ENCODE data around the gene TCF7L1. TPM values are rescaled to one million over a fixed set of nuclear protein-coding genes. Genes with fewer than 3 reads are reported as not detected.

The TCF7L1 gene
- total and polyA plus RNA-seq, 4 donors = 12.3 to 21.5 (median 13.8) TPM

GRCh38 chr2:85175369-85176299 lies 42.4 kb downstream of the TCF7L1 start:
- DNase-seq (peak; percentile 51 to 91 (median 82)), ATAC-seq (ENCODE audit: insufficient read depth, low FRiP score) (no peak)
- H3K27me3 ChIP-seq (ENCODE audit: control insufficient read depth in 3 of 3, insufficient read depth in 3 of 3, low read length in 2 of 3) = no peaks in the 10 kb centered on the region
- peaks cover 0 to 2% (median 0%) of the 10 kb centered on the region in 4 donors for H3K36me3 ChIP-seq (ENCODE audit: control insufficient read depth in 4 of 4, insufficient read depth in 4 of 4, low read length in 4 of 4)
- H3K9ac ChIP-seq (ENCODE audit: insufficient read depth in 1 of 2, low read length in 2 of 2) = no peak overlapping the region
- no peak for TF ChIP-seq CTCF (IDR thresholded peaks at IDR 0.05; ENCODE audit: control extremely low read depth, extremely low read depth)
- H3K4me1 ChIP-seq (ENCODE audit: control insufficient read depth in 5 of 5, insufficient read depth in 5 of 5, low read length in 5 of 5) = peaks cover 3 to 44% (median 33%) of the 10 kb centered on the region in 5 donors
- WGBS, 2 donors = 49 to 63% methylated on average over 13 of the region's 13 CpGs
- peak overlapping the region in 1 of 2 donors; percentile 71 for H3K27ac ChIP-seq (ENCODE audit: low read depth in 1 of 2, low read length in 1 of 2)
- no peak overlapping the region for H3K4me3 ChIP-seq
- no peaks in the 10 kb centered on the region for H3K9me3 ChIP-seq (ENCODE audit: control insufficient read depth in 4 of 4, insufficient read depth in 3 of 4, low read length in 3 of 4)

GRCh38 chr2:85177031-85177824 lies 44.0 kb downstream of the TCF7L1 start:
- WGBS, 2 donors = 90 to 97% methylated on average over 7 of the region's 7 CpGs
- Histone ChIP-seq H3K4me3 (no peak overlapping the region), H3K36me3 (ENCODE audit: control insufficient read depth in 4 of 4, insufficient read depth in 4 of 4, low read length in 4 of 4) (peaks cover 0 to 2% (median 0%) of the 10 kb centered on the region in 4 donors), H3K27ac (ENCODE audit: low read depth in 1 of 2, low read length in 1 of 2) (no peak overlapping the region), H3K9ac (ENCODE audit: insufficient read depth in 1 of 2, low read length in 2 of 2) (no peak overlapping the region), H3K27me3 (ENCODE audit: control insufficient read depth in 3 of 3, insufficient read depth in 3 of 3, low read length in 2 of 3) (no peaks in the 10 kb centered on the region), H3K4me1 (ENCODE audit: control insufficient read depth in 5 of 5, insufficient read depth in 5 of 5, low read length in 5 of 5) (peaks cover 3 to 48% (median 39%) of the 10 kb centered on the region in 5 donors), H3K9me3 (ENCODE audit: control insufficient read depth in 4 of 4, insufficient read depth in 3 of 4, low read length in 3 of 4) (no peaks in the 10 kb centered on the region)
- no peak for ATAC-seq (ENCODE audit: insufficient read depth, low FRiP score)
- no peak for TF ChIP-seq CTCF (IDR thresholded peaks at IDR 0.05; ENCODE audit: control extremely low read depth, extremely low read depth)
- DNase-seq = no peak

GRCh38 chr2:85178154-85178553 lies 45.0 kb downstream of the TCF7L1 start:
- 94 to 100% methylated on average over 1 of the region's 1 CpG for WGBS, 2 donors

More at GRCh38 chr2:85178154-85178553, 45.0 kb downstream of the TCF7L1 start:
- no peak for DNase-seq
- Histone ChIP-seq H3K36me3 (ENCODE audit: control insufficient read depth in 4 of 4, insufficient read depth in 4 of 4, low read length in 4 of 4) (peaks cover 0 to 2% (median 0%) of the 10 kb centered on the region in 4 donors), H3K27me3 (ENCODE audit: control insufficient read depth in 3 of 3, insufficient read depth in 3 of 3, low read length in 2 of 3) (no peaks in the 10 kb centered on the region), H3K9ac (ENCODE audit: insufficient read depth in 1 of 2, low read length in 2 of 2) (no peak overlapping the region), H3K9me3 (ENCODE audit: control insufficient read depth in 4 of 4, insufficient read depth in 3 of 4, low read length in 3 of 4) (no peaks in the 10 kb centered on the region), H3K4me3 (no peak overlapping the region), H3K27ac (ENCODE audit: low read depth in 1 of 2, low read length in 1 of 2) (no peak overlapping the region), H3K4me1 (ENCODE audit: control insufficient read depth in 5 of 5, insufficient read depth in 5 of 5, low read length in 5 of 5) (peaks cover 3 to 48% (median 41%) of the 10 kb centered on the region in 5 donors)
- ATAC-seq (ENCODE audit: insufficient read depth, low FRiP score) = no peak
- no peak for TF ChIP-seq CTCF (IDR thresholded peaks at IDR 0.05; ENCODE audit: control extremely low read depth, extremely low read depth)
